Stimulated activated CD4-positive, alpha-beta T cell treated with anti-CD3 and anti-CD28 coated beads, TNF-alpha, amount 100 ng/mL, for 4 hours (primary cell): Measurements from ENCODE around the gene ETV4.

ENCODE experiments used
- DNase-seq, 3 experiments: peaks; one replicate each; pipeline ENCODE4 v3.0.0-alpha.2; 2020; ENCODE audit warnings: low read depth in 3 of 3

The ETV4 gene

GRCh38 chr17:43572368-43572980 lies 26.3 kb upstream of the ETV4 start:
- no peak for DNase-seq

GRCh38 chr17:43570518-43570928 lies 24.4 kb upstream of the ETV4 start:
- DNase-seq, result no peak

- no peak for DNase-seq
Observed at GRCh38 chr17:43568506-43569082, 22.5 kb upstream of the ETV4 start.

- no peak for DNase-seq
Observed at GRCh38 chr17:43563600-43564594, 17.8 kb upstream of the ETV4 start.

GRCh38 chr17:43562679-43563599 lies 16.8 kb upstream of the ETV4 start:
- no peak for DNase-seq

GRCh38 chr17:43560461-43561427 lies 14.6 kb upstream of the ETV4 start:
- DNase-seq, result no peak

- no peak for DNase-seq
Observed at GRCh38 chr17:43559161-43559816, 13.1 kb upstream of the ETV4 start.

GRCh38 chr17:43558805-43559160 lies 12.6 kb upstream of the ETV4 start:
- DNase-seq, result no peak

GRCh38 chr17:43556292-43556691 lies 10.2 kb upstream of the ETV4 start:
- DNase-seq, result no peak

- DNase-seq, result no peak
Observed at GRCh38 chr17:43554857-43555256, 8.7 kb upstream of the ETV4 start.

GRCh38 chr17:43553573-43553972 lies 7.4 kb upstream of the ETV4 start:
- no peak for DNase-seq

GRCh38 chr17:43552229-43552837 lies 6.2 kb upstream of the ETV4 start:
- DNase-seq, result no peak

- no peak for DNase-seq
Observed at GRCh38 chr17:43550754-43551153, 4.6 kb upstream of the ETV4 start.

- DNase-seq, result no peak
Observed at GRCh38 chr17:43549496-43549895, 3.4 kb upstream of the ETV4 start.

- no peak for DNase-seq
Observed at GRCh38 chr17:43548689-43549379, 2.7 kb upstream of the ETV4 start.

GRCh38 chr17:43547659-43548256 lies 1.6 kb upstream of the ETV4 start:
- no peak for DNase-seq

- no peak for DNase-seq
Observed at GRCh38 chr17:43547189-43547550, 1.0 kb upstream of the ETV4 start.

GRCh38 chr17:43545383-43545632 lies 832 bp downstream of the ETV4 start:
- peak in 2 of 3 experiments; percentile 10 to 16 for DNase-seq
